Measurements from ENCODE around the gene ZFP36L2.
A peak's percentile ranks its signal among the peaks of the same experiment; 100 is the strongest.

ZFP36L2 gene

DNA sequence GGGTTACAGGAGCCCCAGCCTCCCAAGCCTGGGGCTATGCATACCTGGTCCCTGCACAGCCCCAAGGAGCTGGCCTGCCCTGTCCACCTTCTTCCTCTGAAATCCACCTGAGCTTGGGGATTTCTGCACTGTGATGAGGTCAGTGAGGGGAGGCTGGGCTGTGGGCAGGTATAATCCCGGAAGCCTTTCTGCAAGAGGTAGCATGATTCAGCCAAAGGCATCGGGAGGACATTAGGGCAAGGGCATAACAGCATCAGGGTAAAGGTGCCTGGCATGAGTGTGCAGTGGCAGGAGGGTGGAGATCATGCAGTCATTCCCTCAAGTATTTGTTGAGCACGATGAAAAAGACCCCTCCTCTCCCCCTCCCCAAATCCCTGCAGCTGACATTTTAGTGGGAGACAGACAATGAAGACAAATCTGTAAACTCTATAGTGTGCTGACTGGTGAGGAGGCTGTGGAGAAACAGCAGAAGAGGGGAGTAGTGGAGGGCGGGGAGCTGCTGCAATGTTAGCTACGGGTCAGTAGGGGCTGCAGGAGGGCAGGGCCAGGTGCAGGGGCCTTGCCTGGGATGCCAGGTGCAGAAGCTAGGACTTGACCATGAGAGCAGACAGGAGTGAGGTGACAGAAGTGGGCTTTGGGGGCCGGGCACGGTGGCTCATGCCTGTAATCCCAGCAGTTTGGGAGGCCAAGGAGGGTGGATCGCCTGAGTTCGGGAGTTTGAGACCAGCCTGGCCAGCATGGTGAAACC lies 18.7 kb downstream of the ZFP36L2 start:
- peak in 1 of 2 experiments; percentile 43 for DNase-seq (ENCODE audit: low read depth in 1 of 2, low spot score in 1 of 2)
- H3K4me3 ChIP-seq (replicated peaks; ENCODE audit: insufficient read depth, low read length) = no peak overlapping the region

DNA sequence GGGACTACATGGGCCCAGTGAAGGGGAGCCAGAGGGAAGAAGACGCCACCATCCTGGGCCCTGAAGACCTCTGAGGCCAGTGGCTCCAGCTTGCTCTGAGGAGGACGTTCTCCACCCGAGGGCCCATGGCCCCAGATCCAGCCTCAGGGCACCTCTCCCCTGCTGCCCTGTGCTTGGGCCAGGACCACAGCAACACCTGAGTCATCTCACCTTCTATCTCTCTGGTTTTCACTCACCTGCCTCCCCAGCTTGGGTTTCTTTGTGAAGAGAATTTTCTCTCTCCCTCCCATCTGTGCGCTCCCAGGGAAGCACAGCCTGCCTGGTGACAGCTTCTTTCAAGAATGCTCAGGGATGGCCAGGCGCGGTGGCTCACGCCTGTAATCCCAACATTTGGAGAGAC lies 19.8 kb downstream of the ZFP36L2 start:
- DNase-seq (ENCODE audit: low read depth in 1 of 2, low spot score in 1 of 2) = no peak
- peak overlapping the region; percentile 15; the same call in 1 of the 2 replicates for H3K27ac ChIP-seq (replicated peaks)
- no peak for TF ChIP-seq GABPA (IDR thresholded peaks at IDR 0.05; ENCODE audit: low read depth)
- TF ChIP-seq, protein P1, sequence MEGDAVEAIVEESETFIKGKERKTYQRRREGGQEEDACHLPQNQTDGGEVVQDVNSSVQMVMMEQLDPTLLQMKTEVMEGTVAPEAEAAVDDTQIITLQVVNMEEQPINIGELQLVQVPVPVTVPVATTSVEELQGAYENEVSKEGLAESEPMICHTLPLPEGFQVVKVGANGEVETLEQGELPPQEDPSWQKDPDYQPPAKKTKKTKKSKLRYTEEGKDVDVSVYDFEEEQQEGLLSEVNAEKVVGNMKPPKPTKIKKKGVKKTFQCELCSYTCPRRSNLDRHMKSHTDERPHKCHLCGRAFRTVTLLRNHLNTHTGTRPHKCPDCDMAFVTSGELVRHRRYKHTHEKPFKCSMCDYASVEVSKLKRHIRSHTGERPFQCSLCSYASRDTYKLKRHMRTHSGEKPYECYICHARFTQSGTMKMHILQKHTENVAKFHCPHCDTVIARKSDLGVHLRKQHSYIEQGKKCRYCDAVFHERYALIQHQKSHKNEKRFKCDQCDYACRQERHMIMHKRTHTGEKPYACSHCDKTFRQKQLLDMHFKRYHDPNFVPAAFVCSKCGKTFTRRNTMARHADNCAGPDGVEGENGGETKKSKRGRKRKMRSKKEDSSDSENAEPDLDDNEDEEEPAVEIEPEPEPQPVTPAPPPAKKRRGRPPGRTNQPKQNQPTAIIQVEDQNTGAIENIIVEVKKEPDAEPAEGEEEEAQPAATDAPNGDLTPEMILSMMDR (IDR thresholded peaks at IDR 0.05; ENCODE audit: insufficient read depth, low read length) = no peak
- TF ChIP-seq REST (IDR thresholded peaks at IDR 0.05; ENCODE audit: insufficient replicate concordance, low read depth) = no peak
- TF ChIP-seq POLR2AphosphoS5 (IDR thresholded peaks at IDR 0.05; ENCODE audit: low read depth) = no peak
- TF ChIP-seq SPI1 (IDR thresholded peaks at IDR 0.05; ENCODE audit: borderline replicate concordance, low read depth) = no peak
- H3K27me3 ChIP-seq (ENCODE audit: insufficient read depth, poor library complexity, severe bottlenecking) = no peaks in the 10 kb centered on the region
- H3K4me3 ChIP-seq (replicated peaks; ENCODE audit: insufficient read depth, low read length) = no peak overlapping the region

More for the DNA sequence above, 18.7 kb downstream of the ZFP36L2 start:
- H3K27me3 ChIP-seq (ENCODE audit: insufficient read depth, poor library complexity, severe bottlenecking) = no peaks in the 10 kb centered on the region
- peak overlapping the region; percentile 91 for H3K27ac ChIP-seq (replicated peaks)
- TF ChIP-seq POLR2AphosphoS5 (IDR thresholded peaks at IDR 0.05; ENCODE audit: low read depth) = no peak
- TF ChIP-seq GABPA (IDR thresholded peaks at IDR 0.05; ENCODE audit: low read depth) = no peak
- TF ChIP-seq, protein P1 (IDR thresholded peaks at IDR 0.05; ENCODE audit: insufficient read depth, low read length) = no peak
- no peak for TF ChIP-seq SPI1 (IDR thresholded peaks at IDR 0.05; ENCODE audit: borderline replicate concordance, low read depth)
- TF ChIP-seq REST (IDR thresholded peaks at IDR 0.05; ENCODE audit: insufficient replicate concordance, low read depth) = no peak

GRCh38 chr2:43203373-43203772 lies 23.0 kb downstream of the ZFP36L2 start:
- Histone ChIP-seq H3K27me3 (ENCODE audit: insufficient read depth, poor library complexity, severe bottlenecking) (no peaks in the 10 kb centered on the region), H3K27ac (replicated peaks) (peak overlapping the region; percentile 41), H3K4me3 (replicated peaks; ENCODE audit: insufficient read depth, low read length) (no peak overlapping the region)
- no peak for DNase-seq (ENCODE audit: low read depth in 1 of 2, low spot score in 1 of 2)
- no peak for TF ChIP-seq REST (IDR thresholded peaks at IDR 0.05; ENCODE audit: insufficient replicate concordance, low read depth)
